ENCODE measurements around the gene DNAJB11.

The DNAJB11 gene

GRCh38 chr3:186616299-186616617 is 45.7 kb downstream of the DNAJB11 start:
- H3K27ac ChIP-seq = no peak overlapping the region
- TF ChIP-seq, protein P1, sequence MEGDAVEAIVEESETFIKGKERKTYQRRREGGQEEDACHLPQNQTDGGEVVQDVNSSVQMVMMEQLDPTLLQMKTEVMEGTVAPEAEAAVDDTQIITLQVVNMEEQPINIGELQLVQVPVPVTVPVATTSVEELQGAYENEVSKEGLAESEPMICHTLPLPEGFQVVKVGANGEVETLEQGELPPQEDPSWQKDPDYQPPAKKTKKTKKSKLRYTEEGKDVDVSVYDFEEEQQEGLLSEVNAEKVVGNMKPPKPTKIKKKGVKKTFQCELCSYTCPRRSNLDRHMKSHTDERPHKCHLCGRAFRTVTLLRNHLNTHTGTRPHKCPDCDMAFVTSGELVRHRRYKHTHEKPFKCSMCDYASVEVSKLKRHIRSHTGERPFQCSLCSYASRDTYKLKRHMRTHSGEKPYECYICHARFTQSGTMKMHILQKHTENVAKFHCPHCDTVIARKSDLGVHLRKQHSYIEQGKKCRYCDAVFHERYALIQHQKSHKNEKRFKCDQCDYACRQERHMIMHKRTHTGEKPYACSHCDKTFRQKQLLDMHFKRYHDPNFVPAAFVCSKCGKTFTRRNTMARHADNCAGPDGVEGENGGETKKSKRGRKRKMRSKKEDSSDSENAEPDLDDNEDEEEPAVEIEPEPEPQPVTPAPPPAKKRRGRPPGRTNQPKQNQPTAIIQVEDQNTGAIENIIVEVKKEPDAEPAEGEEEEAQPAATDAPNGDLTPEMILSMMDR (conservative IDR thresholded peaks at IDR 0.05) = no peak

- no peak overlapping the region for H3K27ac ChIP-seq
- TF ChIP-seq, protein P1 (conservative IDR thresholded peaks at IDR 0.05) = peak; percentile 89
Measured at GRCh38 chr3:186617036-186617946, 46.8 kb downstream of the DNAJB11 start.

- TF ChIP-seq, protein P1 (conservative IDR thresholded peaks at IDR 0.05) = no peak
- no peak overlapping the region for H3K27ac ChIP-seq
Measured at GRCh38 chr3:186618318-186618938, 47.9 kb downstream of the DNAJB11 start.

- TF ChIP-seq, protein P1 (conservative IDR thresholded peaks at IDR 0.05) = no peak
Measured at GRCh38 chr3:186619787-186620212, 49.3 kb downstream of the DNAJB11 start.

DNA sequence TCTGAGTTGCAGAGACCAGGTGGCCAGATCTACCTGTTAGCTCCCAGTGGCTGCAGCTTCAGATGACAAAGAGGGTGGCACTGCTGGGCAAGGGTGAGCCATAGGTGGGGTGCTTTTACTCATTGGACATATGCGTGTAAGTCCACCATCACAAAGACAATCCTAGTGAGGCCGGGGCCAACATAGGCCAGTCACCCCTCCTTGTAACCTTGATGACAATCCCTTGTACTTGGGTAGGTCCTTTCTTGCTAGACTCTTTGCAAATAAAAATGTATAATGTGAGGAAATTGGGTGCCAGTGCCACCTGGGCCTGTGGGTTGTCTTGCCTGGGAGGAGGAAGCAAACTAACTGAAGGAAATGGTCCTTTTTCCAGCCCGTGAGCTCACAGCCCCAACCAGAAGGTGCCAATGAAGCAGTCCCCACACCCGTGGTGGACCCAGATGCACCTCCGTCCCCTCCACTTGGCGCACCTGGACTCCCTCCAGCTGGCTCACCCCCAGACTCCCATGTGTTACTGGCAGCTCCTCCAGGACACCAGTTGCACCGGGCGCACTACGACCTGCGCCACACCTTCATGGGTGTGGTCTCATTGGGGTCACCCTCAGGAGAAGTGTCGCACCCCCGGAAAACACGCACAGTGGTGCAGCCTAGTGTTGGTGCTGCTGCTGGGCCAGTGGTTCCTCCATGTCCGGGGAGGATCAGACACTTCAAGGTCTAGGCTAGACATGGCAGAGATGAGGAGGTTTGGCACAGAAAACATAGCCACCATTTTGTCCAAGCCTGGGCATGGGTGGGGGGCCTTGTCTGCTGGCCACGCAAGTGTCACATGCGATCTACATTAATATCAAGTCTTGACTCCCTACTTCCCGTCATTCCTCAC is 49.9 kb downstream of the DNAJB11 start:
- TF ChIP-seq, protein P1 (conservative IDR thresholded peaks at IDR 0.05) = no peak
- H3K27ac ChIP-seq = no peak overlapping the region

More at GRCh38 chr3:186619787-186620212, 49.3 kb downstream of the DNAJB11 start:
- H3K27ac ChIP-seq = no peak overlapping the region

DNA sequence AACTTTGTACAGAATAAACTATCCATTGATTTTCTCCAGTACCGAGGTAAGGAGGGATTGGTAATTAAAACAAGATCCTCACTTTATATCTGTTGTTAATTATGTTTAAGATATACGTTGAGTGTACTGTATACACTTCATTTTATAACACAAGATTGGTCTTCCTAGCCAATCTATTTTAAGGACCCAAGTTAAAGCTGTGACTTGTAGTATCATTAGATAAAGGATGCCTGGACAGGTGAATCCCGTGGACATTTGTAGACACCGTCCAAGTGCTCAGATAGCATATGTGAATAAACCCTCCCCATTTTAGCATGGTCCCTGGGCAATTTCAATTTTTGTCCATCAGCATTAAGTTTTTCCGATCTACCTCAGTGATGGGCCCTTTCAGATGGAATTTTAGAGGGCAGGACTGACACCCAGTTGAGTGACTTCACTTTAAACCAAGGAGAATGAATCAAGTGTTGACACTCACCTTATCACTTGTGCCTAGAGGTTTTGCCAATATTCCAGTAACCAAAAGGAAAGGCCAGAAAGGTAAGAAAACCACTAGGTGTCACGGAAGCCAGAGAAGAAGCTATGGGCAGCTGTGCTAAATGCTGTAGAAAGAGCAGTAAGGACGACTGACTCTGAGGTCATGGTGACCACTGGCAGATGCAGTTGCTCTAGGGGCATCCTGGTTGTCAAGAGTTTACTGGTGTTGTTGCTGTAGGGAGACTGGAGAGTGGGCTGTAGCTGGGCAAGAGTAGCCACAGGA is 51.6 kb downstream of the DNAJB11 start:
- TF ChIP-seq, protein P1 (conservative IDR thresholded peaks at IDR 0.05) = no peak
- no peak overlapping the region for H3K27ac ChIP-seq
